ENCODE results near the gene ADPRHL1.
"Not testable (repeated sequence)": the region's sequence is repeated elsewhere in the genome, so short reads cannot be mapped to it uniquely, and the experiment has no call there.

The ADPRHL1 gene

DNA sequence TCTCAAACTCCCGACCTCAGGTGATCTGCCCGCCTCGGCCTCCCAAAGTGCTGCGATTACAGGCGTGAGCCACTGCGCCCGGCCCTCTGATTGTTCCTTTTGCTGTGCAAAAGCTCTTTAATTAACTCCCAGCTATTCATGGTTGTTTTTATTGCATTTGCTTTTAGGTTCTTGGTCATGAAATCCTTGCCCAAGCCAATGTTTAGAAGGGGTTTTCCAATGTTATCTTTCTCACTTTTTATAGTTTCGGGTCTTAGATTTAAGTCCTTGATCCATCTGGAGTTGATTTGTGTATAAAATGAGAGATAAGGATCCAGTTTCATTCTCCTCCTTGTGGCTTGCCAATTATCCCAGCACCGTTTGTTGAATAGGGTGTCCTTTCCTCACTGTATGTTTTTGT lies 70.2 kb downstream of the ADPRHL1 start:
- Histone ChIP-seq H2AFZ (ENCODE audit: low read length) (no peak overlapping the region), H4K20me1 (ENCODE audit: insufficient read depth, low read length) (no peaks in the 10 kb centered on the region), H3K9ac (ENCODE audit: low read length) (no peak overlapping the region), H3K9me2 (replicated peaks; ENCODE audit: insufficient read depth, low read length) (no peaks in the 10 kb centered on the region), H3K9me3 (replicated peaks; ENCODE audit: insufficient read depth, low read length) (no peaks in the 10 kb centered on the region), H3K4me2 (ENCODE audit: low read depth, low read length) (no peak overlapping the region), H3K4me3 (ENCODE audit: low read length) (no peak overlapping the region), H3K4me1 (ENCODE audit: low read length) (no peaks in the 10 kb centered on the region), H3K27ac (ENCODE audit: low read length) (no peak overlapping the region), H3K79me2 (ENCODE audit: low read length) (no peaks in the 10 kb centered on the region), H3F3A (ENCODE audit: insufficient read depth, low read length) (no peaks in the 10 kb centered on the region), H3K36me3 (replicated peaks; ENCODE audit: insufficient read depth, low read length) (no peaks in the 10 kb centered on the region), H3K27me3 (replicated peaks; ENCODE audit: insufficient read depth, low read length) (peaks cover 86% of the 10 kb centered on the region)
- DNase-seq = no peak
- TF ChIP-seq EZH2 (optimal IDR thresholded peaks at IDR 0.05; ENCODE audit: low read depth, low read length) = no peak
- no peak for TF ChIP-seq EZH2phosphoT487 (IDR thresholded peaks at IDR 0.05; ENCODE audit: low read length)
- TF ChIP-seq, protein P1, sequence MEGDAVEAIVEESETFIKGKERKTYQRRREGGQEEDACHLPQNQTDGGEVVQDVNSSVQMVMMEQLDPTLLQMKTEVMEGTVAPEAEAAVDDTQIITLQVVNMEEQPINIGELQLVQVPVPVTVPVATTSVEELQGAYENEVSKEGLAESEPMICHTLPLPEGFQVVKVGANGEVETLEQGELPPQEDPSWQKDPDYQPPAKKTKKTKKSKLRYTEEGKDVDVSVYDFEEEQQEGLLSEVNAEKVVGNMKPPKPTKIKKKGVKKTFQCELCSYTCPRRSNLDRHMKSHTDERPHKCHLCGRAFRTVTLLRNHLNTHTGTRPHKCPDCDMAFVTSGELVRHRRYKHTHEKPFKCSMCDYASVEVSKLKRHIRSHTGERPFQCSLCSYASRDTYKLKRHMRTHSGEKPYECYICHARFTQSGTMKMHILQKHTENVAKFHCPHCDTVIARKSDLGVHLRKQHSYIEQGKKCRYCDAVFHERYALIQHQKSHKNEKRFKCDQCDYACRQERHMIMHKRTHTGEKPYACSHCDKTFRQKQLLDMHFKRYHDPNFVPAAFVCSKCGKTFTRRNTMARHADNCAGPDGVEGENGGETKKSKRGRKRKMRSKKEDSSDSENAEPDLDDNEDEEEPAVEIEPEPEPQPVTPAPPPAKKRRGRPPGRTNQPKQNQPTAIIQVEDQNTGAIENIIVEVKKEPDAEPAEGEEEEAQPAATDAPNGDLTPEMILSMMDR (IDR thresholded peaks at IDR 0.05; ENCODE audit: low read length) = no peak

DNA sequence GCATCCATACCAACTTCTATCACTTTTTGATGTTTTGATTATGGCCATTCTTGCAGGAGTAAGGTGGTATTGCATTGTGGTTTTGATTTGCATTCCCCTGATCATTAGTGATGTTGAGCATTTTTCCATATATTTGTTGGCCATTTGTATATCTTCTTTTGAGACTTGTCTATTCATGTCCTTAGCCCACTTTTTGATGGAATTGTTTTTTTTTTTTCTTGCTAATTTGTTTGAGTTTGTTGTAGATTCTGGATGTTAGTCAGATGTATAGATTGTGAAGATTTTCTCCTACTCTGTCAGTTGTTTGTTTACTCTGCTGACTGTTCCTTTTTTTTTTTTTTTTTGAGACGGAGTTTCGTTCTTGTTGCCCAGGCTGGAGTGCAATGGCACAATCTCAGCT lies 70.7 kb downstream of the ADPRHL1 start:
- not testable (repeated sequence) for H4K20me1 ChIP-seq (ENCODE audit: insufficient read depth, low read length); H3K79me2 ChIP-seq (ENCODE audit: low read length); H3K9me3 ChIP-seq (replicated peaks; ENCODE audit: insufficient read depth, low read length); H3F3A ChIP-seq (ENCODE audit: insufficient read depth, low read length); H3K9me2 ChIP-seq (replicated peaks; ENCODE audit: insufficient read depth, low read length); DNase-seq; H3K9ac ChIP-seq (ENCODE audit: low read length); H2AFZ ChIP-seq (ENCODE audit: low read length); H3K4me3 ChIP-seq (ENCODE audit: low read length); H3K36me3 ChIP-seq (replicated peaks; ENCODE audit: insufficient read depth, low read length); H3K4me1 ChIP-seq (ENCODE audit: low read length); H3K4me2 ChIP-seq (ENCODE audit: low read depth, low read length); H3K27ac ChIP-seq (ENCODE audit: low read length)
- H3K27me3 ChIP-seq (replicated peaks; ENCODE audit: insufficient read depth, low read length) = peaks cover 87% of the 10 kb centered on the region

- no peaks in the 10 kb centered on the region for H3K4me1 ChIP-seq (ENCODE audit: low read length)
- no peak overlapping the region for H3K4me3 ChIP-seq (ENCODE audit: low read length)
- no peak overlapping the region for H3K9ac ChIP-seq (ENCODE audit: low read length)
- no peaks in the 10 kb centered on the region for H3K36me3 ChIP-seq (replicated peaks; ENCODE audit: insufficient read depth, low read length)
- no peak overlapping the region for H2AFZ ChIP-seq (ENCODE audit: low read length)
- H3K27me3 ChIP-seq (replicated peaks; ENCODE audit: insufficient read depth, low read length) = peaks cover 83% of the 10 kb centered on the region
- H3K27ac ChIP-seq (ENCODE audit: low read length) = no peak overlapping the region
- H3K9me2 ChIP-seq (replicated peaks; ENCODE audit: insufficient read depth, low read length) = no peaks in the 10 kb centered on the region
- no peaks in the 10 kb centered on the region for H4K20me1 ChIP-seq (ENCODE audit: insufficient read depth, low read length)
- H3K4me2 ChIP-seq (ENCODE audit: low read depth, low read length) = no peak overlapping the region
- no peaks in the 10 kb centered on the region for H3K9me3 ChIP-seq (replicated peaks; ENCODE audit: insufficient read depth, low read length)
- TF ChIP-seq EZH2phosphoT487 (IDR thresholded peaks at IDR 0.05; ENCODE audit: low read length) = no peak
- no peak for TF ChIP-seq EZH2 (optimal IDR thresholded peaks at IDR 0.05; ENCODE audit: low read depth, low read length)
- TF ChIP-seq, protein P1 (IDR thresholded peaks at IDR 0.05; ENCODE audit: low read length) = no peak
- DNase-seq = no peak
- no peaks in the 10 kb centered on the region for H3K79me2 ChIP-seq (ENCODE audit: low read length)
- no peaks in the 10 kb centered on the region for H3F3A ChIP-seq (ENCODE audit: insufficient read depth, low read length)
Measured at GRCh38 chr13:113378825-113379224, 74.5 kb downstream of the ADPRHL1 start.

- H3K9ac ChIP-seq (ENCODE audit: low read length) = no peak overlapping the region
- H3K9me2 ChIP-seq (replicated peaks; ENCODE audit: insufficient read depth, low read length) = no peaks in the 10 kb centered on the region
Measured at GRCh38 chr13:113374511-113375175, 78.6 kb downstream of the ADPRHL1 start.

More at GRCh38 chr13:113374511-113375175, 78.6 kb downstream of the ADPRHL1 start:
- DNase-seq = no peak
- Histone ChIP-seq H3K79me2 (ENCODE audit: low read length) (no peaks in the 10 kb centered on the region), H3K4me1 (ENCODE audit: low read length) (no peaks in the 10 kb centered on the region), H3K4me3 (ENCODE audit: low read length) (no peak overlapping the region), H3K4me2 (ENCODE audit: low read depth, low read length) (no peak overlapping the region), H3K27ac (ENCODE audit: low read length) (no peak overlapping the region), H3K9me3 (replicated peaks; ENCODE audit: insufficient read depth, low read length) (no peaks in the 10 kb centered on the region), H3K27me3 (replicated peaks; ENCODE audit: insufficient read depth, low read length) (peaks cover 56% of the 10 kb centered on the region), H3F3A (ENCODE audit: insufficient read depth, low read length) (no peaks in the 10 kb centered on the region), H2AFZ (ENCODE audit: low read length) (no peak overlapping the region), H3K36me3 (replicated peaks; ENCODE audit: insufficient read depth, low read length) (no peaks in the 10 kb centered on the region), H4K20me1 (ENCODE audit: insufficient read depth, low read length) (no peaks in the 10 kb centered on the region)
- TF ChIP-seq EZH2 (optimal IDR thresholded peaks at IDR 0.05; ENCODE audit: low read depth, low read length) = no peak
- TF ChIP-seq, protein P1 (IDR thresholded peaks at IDR 0.05; ENCODE audit: low read length) = no peak
- TF ChIP-seq EZH2phosphoT487 (IDR thresholded peaks at IDR 0.05; ENCODE audit: low read length) = no peak

Measured in MM.1S (cell line).